ENCODE measurements around the gene KCNK4. TPM values are rescaled to one million over a fixed set of nuclear protein-coding genes. Genes with fewer than 3 reads are reported as not detected.

Gene KCNK4
- polyA plus RNA-seq, 2 of the 4 experiments (the other 2 are of a cell fraction) = 0.12 TPM; not detected in 1

GRCh38 chr11:64341851-64342791, 51.0 kb downstream of the KCNK4 start (continued):
- TF ChIP-seq NR3C1 (IDR thresholded peaks at IDR 0.05) (no peak), ESRRA (IDR thresholded peaks at IDR 0.05; ENCODE audit: borderline replicate concordance, low read length) (no peak), MAX (IDR thresholded peaks at IDR 0.05) (peak; percentile 63), TFCP2L1 (CRISPR knock-in tag; IDR thresholded peaks at IDR 0.05) (no peak), ATOH8 (CRISPR knock-in tag; IDR thresholded peaks at IDR 0.05; ENCODE audit: low read depth) (peak; percentile 69; the same call in 1 of the 2 replicates), CBX2 (IDR thresholded peaks at IDR 0.05; ENCODE audit: borderline replicate concordance, low read depth) (no peak), E2F6 (IDR thresholded peaks at IDR 0.05; ENCODE audit: borderline replicate concordance, low read depth) (0 out of 2 replicates have a peak, but pooled peaks have one; percentile 60)

- DNase-seq (ENCODE audit: low read depth in 1 of 2, low spot score in 1 of 2) = no peak
- Histone ChIP-seq H3K27ac (peak overlapping the region; percentile 88 to 93), H3K9me3 (no peaks in the 10 kb centered on the region), H3K4me2 (peak overlapping the region; percentile 88), H3K4me1 (peaks cover 22% of the 10 kb centered on the region), H3K4me3 (peak overlapping the region; percentile 38)
- CTCF ChIA-PET = interaction anchor here (0.7 to 33.9 kb wide), 11 partner anchors 8 to 302 kb away, joined by 3 to 996 read pairs (median 5); partner anchors contain the start of genes CATSPERZ, ESRRA, PRDX5 and TRMT112
- POLR2A ChIA-PET = interaction anchor here (0.6 to 1.5 kb wide), 9 partner anchors 11 to 102 kb away, joined by 3 to 24 read pairs (median 4); partner anchors contain the start of genes ESRRA, PRDX5 and TRMT112
- no peak for FAIRE-seq
- 83% methylated on average over 24 of the region's 29 CpGs for WGBS (ENCODE audit: missing lambda C conversion rate)
- no peak for TF ChIP-seq RFX5 (IDR thresholded peaks at IDR 0.05)
- TF ChIP-seq BCL3 (IDR thresholded peaks at IDR 0.05) = no peak
- TF ChIP-seq BHLHE40 (IDR thresholded peaks at IDR 0.05; ENCODE audit: low read depth, low read length) = no peak
- peak; percentile 48 to 55 for ATAC-seq
These were observed 52.0 kb downstream of the KCNK4 start for GRCh38 chr11:64342869-64343745.

GRCh38 chr11:64343767-64344559, 52.9 kb downstream of the KCNK4 start:
- TF ChIP-seq CTCF (IDR thresholded peaks at IDR 0.05) (peak; percentile 36; the same call in 2 of the 3 replicates), MAZ (IDR thresholded peaks at IDR 0.05; ENCODE audit: borderline replicate concordance, low read depth, low read length) (no peak), SMC3 (IDR thresholded peaks at IDR 0.05) (peak; percentile 48), RAD21 (conservative IDR thresholded peaks at IDR 0.05 in 1 of 2, IDR thresholded peaks at IDR 0.05 in 1 of 2) (peak; percentile 68 to 70), CBX2 (IDR thresholded peaks at IDR 0.05; ENCODE audit: borderline replicate concordance, low read depth) (no peak)
- ChIA-PET CTCF (interaction anchor here (0.8 to 33.9 kb wide), 9 partner anchors 9 to 105 kb away, joined by 3 to 996 read pairs (median 5); partner anchors contain the start of genes CATSPERZ, ESRRA, PRDX5 and TRMT112), POLR2A (no interaction called here)
- peak overlapping the region; percentile 2 to 93; a peak in 4 of 6 replicates for H3K27ac ChIP-seq
- peaks cover 22% of the 10 kb centered on the region for H3K4me1 ChIP-seq
- DNase-seq (ENCODE audit: low read depth in 1 of 2, low spot score in 1 of 2) (peak; percentile 26 to 52), ATAC-seq (peak in 1 of 2 experiments; percentile 42; a peak in 3 of 6 replicates), FAIRE-seq (no peak)
- H3K9me3 ChIP-seq = no peaks in the 10 kb centered on the region
- H3K4me2 ChIP-seq = no peak overlapping the region
- 76% methylated on average over 16 of the region's 18 CpGs for WGBS (ENCODE audit: missing lambda C conversion rate)
- H3K4me3 ChIP-seq = no peak overlapping the region

Data from A549 (cell line).